Epithelial cell of esophagus (primary cell): Measurements from ENCODE around the gene SHISA2.
"Not testable (repeated sequence)": the region's sequence is repeated elsewhere in the genome, so short reads cannot be mapped to it uniquely, and the experiment has no call there.

Source experiments
- DNase-seq: peaks from one replicate; pipeline ENCODE4 v3.0.0; 2010; ENCODE audit warnings: low read depth
- H3K4me3 ChIP-seq: 2 replicates; pipeline ENCODE4 v1.5.1; 2011; ENCODE audit warnings: mild to moderate bottlenecking, low read length, control low read depth
- TF ChIP-seq, protein P1 (sequence below): IDR thresholded peaks from 2 replicates; pipeline ENCODE4 v1.5.1; 2011; ENCODE audit warnings: low read depth, mild to moderate bottlenecking, low read length, control low read depth, inconsistent platforms; ENCODE audit not compliant: insufficient read depth; ENCODE audit errors: missing control alignments

Gene SHISA2

GRCh38 chr13:26067601-26068000 lies 15.8 kb upstream of the SHISA2 start:
- no peak overlapping the region for H3K4me3 ChIP-seq
- TF ChIP-seq, protein P1, sequence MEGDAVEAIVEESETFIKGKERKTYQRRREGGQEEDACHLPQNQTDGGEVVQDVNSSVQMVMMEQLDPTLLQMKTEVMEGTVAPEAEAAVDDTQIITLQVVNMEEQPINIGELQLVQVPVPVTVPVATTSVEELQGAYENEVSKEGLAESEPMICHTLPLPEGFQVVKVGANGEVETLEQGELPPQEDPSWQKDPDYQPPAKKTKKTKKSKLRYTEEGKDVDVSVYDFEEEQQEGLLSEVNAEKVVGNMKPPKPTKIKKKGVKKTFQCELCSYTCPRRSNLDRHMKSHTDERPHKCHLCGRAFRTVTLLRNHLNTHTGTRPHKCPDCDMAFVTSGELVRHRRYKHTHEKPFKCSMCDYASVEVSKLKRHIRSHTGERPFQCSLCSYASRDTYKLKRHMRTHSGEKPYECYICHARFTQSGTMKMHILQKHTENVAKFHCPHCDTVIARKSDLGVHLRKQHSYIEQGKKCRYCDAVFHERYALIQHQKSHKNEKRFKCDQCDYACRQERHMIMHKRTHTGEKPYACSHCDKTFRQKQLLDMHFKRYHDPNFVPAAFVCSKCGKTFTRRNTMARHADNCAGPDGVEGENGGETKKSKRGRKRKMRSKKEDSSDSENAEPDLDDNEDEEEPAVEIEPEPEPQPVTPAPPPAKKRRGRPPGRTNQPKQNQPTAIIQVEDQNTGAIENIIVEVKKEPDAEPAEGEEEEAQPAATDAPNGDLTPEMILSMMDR: no peak
- no peak for DNase-seq

GRCh38 chr13:26066492-26066891 lies 14.7 kb upstream of the SHISA2 start:
- not testable (repeated sequence) for DNase-seq, H3K4me3 ChIP-seq

DNA sequence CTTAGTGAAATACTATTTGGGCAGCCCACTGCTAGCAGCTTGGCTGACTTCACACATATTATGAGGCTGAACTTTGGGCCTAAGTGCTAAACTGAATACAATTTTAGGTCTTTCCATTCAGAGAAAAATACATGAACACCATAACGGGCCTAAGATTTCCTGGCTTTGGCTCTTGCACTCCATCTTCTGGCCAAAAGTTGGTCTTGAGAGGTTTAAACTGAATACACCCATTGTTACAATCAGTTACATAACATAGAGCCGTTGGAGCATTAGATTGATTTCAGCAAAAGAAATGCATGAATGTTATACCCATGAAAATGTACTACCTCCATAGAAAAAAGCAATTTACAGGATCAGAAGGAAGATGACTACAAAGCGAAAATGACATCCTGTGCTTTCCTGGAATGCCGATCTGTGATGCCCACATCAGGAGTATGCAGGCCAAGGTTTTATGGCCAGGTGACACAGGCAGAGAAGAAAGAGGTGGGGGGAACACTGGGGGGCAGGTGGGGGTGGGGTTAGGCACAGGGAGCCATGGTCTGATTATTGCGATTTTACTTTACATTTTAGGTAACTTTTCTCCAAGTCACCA lies 11.1 kb upstream of the SHISA2 start:
- DNase-seq: peak; percentile 71
- H3K4me3 ChIP-seq: no peak overlapping the region
- TF ChIP-seq, protein P1: peak; percentile 90

- no peak overlapping the region for H3K4me3 ChIP-seq
- peak; percentile 88 for DNase-seq
- TF ChIP-seq, protein P1: no peak
These were observed 10.1 kb upstream of the SHISA2 start for GRCh38 chr13:26061947-26062346.

GRCh38 chr13:26061256-26061655 lies 9.4 kb upstream of the SHISA2 start:
- TF ChIP-seq, protein P1: no peak
- no peak for DNase-seq

DNA sequence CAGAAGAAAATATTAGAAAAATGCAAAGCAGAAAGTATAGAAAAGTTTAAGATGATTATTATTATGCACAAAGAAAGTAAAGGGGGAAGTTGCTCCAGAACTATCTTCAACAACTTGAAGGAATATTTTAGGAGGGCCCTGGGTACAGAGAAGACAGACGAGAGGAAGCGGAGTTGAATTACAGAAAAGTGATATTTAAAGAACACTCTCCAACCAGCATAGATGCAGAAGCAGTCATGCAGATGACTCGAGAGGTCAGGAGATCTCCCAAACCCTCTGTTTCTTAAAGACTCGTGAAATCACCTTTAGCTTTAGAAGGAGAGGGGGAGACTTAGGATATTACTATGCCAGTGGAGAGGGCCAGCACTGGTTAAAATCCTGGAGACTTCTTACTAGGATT lies 8.5 kb upstream of the SHISA2 start:
- TF ChIP-seq, protein P1: no peak
- no peak for DNase-seq
- no peak overlapping the region for H3K4me3 ChIP-seq

More at GRCh38 chr13:26061256-26061655, 9.4 kb upstream of the SHISA2 start:
- H3K4me3 ChIP-seq: no peak overlapping the region

- no peak overlapping the region for H3K4me3 ChIP-seq
- TF ChIP-seq, protein P1: no peak
- no peak for DNase-seq
These were observed 6.9 kb upstream of the SHISA2 start for GRCh38 chr13:26058704-26059103.
